Activated CD4-positive, alpha-beta T cell treated with anti-CD3 and anti-CD28 coated beads, Interleukin-2, amount 50 U/mL, for 16 hours (primary cell): ENCODE data around the gene DLX3.
"Not testable (repeated sequence)": the region's sequence is repeated elsewhere in the genome, so short reads cannot be mapped to it uniquely, and the experiment has no call there.

Experiments
- DNase-seq: peaks from one replicate; pipeline ENCODE4 v3.0.0-alpha.2; 2020

The DLX3 gene

GRCh38 chr17:49995055-49995738 lies at the start of gene DLX3:
Gene DLX3 (minus strand): TSS chr17:49995224. CDS start chr17:49994998, 226 bp downstream.
- no peak for DNase-seq

DNA sequence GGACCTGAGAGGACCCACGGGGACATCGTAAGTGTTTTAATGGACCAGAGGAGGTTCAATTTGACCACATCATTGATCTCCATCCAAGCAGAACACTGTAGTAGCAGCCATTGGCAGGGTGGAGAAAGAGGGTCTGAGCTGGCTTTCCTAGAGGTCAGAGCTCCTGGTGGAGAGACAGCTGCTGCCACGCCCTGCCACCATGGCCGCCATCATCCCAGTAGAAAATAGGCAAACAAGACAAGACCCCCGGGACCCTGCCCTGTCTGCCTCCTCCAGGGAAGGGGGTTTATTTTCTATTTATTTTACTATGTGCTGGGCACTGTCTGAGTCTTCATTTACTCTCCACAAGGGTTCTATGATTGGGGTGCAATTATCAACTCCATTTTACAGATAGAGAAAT lies 49.5 kb upstream of the DLX3 start:
- no peak for DNase-seq

GRCh38 chr17:50043290-50044148 lies 48.5 kb upstream of the DLX3 start:
- DNase-seq = no peak

GRCh38 chr17:50042211-50042610 lies 47.2 kb upstream of the DLX3 start:
- DNase-seq = no peak

- DNase-seq = not testable (repeated sequence)
Observed at GRCh38 chr17:50040496-50040895, 45.5 kb upstream of the DLX3 start.

- no peak for DNase-seq
Observed at GRCh38 chr17:50039058-50039457, 44.0 kb upstream of the DLX3 start.

- DNase-seq = no peak
Observed at GRCh38 chr17:50037321-50038107, 42.5 kb upstream of the DLX3 start.

DNA sequence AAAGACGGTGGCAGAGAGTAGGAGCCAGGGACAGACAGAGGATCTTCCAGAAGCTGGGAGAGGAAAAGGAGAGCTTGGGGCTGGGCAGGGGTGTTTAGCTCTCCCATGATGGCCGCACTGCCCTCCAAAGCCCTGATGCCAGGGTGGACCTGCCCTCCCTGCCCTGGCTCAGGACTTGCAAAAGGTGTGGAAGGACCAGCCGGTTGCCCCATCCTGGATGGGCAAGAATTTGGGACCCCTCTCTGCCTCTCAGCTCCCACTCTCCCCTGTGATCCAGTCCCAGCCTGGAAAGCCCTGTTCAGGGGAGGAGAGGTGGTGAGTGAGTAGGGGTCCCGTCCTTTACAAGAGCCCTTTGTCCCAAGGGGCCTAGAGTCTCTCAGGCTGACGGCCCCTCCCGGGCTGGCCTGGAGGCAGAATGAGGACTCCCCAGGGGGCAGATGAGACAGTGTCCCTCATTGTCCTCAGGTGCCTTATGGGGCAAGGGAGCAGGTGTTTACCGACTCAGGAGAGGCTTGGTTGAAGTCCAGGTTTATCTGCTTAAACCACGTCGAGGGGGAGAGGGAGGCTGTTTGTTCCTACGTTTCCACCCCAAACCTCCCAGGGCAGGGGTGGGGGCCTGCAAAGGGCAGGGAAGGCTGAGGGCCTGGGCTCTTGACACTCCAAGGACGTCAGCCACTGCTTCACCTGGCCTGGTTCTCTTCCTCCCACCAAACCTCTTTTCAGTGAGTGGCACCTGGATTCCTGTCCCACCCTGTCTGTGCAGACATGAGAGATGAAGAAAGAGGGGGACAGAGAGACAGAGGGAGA lies 41.6 kb upstream of the DLX3 start:
- no peak for DNase-seq

DNA sequence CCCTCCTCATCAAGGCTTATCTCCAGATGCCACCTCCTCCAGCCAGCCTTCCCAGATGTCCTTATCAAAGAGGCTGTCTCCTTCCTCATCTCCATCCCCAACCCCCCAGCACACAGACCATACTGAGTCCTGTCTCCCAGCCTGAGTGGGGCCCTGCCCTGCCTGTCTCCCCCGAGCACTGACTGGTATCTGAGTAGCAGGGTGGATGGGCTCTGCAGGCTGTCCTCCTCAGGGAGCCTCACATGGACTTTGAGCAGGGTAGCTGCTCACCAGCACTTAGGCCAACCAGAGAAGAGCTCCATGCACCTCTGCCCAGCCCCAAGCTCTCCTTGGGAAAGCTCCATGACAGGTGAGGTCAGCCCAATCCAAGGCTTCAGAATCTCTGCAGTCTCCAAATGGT lies 40.9 kb upstream of the DLX3 start:
- DNase-seq = no peak

DNA sequence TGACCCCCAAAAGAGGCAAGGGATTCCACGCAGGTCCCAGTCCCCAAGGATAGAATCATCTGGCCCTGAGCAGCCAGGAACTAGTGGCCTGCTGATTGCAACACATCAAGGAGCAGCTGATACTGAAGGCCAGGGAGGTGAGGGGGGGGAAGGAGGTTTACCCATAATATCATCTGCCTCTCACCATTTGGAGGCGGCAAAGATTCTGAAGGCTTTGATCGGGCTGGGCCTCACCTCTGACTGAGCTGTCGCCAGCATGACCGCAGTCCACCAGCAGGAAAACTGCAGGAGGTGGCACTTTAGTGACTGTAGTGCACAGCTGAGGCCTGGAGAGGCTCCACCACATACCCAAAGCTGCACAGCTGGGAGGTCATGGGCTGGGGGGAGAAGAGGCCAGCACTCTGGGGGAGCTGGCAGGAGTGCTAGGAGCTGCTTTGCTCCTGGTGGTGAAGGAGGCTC lies 40.4 kb upstream of the DLX3 start:
- no peak for DNase-seq

DNA sequence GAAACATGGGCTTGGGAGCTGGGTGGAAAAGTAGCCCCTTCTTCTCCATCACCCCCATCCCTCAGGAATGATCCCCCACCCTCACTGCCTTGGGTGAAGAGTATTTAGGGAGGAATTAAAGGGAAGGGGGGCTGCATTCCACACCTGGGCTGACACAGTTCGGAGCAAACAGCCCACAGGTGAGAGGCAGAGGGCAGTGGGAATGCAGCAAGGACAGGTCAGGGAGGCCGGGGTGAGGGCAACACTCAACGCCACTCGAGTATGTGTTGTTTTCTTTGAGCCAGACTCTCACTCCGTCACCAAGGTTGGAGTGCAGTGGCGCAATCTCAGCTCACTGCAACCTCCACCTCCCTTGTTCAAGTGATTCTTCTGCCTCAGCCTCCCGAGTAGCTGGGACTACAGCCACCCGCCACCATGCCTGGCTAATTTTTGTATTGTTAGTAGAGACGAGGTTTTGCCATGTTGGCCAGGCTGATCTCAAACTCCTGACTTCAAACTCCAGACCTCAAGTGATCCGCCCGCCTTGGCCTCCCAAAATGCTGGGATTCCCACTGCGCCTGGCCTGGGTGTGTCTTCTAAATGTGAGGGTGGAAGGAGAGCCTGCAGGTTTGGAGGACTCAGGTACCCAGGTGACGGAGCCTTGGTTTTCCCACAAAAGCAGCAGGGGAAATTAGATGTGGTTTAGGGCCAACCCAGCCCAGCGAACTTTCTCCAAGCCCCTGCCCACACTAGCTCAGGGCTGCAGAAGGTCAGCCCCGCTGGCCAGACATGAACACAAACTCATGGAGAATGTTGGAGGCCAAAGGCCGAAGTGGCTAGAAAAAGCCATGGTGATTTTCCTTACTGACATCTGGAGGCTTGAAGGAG lies 39.7 kb upstream of the DLX3 start:
- no peak for DNase-seq

DNA sequence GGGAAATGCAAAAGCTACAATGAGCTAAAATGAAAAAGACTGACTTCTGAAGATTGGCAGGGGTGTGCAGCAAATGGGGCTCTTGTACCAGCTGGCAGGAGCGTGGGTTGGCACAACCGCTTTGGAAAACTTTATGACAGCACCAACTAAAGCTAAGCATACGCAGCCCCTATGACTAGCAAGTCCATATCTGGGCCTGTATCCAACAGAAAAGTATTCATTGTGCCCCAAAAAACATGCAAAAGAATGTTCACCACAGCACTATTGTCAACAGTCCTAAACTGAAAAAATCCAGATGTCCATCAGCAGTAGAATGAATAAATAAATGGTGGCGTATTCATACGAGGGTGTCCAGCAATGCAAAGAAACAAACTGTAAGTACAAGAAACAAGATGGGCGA lies 38.3 kb upstream of the DLX3 start:
- no peak for DNase-seq

DNA sequence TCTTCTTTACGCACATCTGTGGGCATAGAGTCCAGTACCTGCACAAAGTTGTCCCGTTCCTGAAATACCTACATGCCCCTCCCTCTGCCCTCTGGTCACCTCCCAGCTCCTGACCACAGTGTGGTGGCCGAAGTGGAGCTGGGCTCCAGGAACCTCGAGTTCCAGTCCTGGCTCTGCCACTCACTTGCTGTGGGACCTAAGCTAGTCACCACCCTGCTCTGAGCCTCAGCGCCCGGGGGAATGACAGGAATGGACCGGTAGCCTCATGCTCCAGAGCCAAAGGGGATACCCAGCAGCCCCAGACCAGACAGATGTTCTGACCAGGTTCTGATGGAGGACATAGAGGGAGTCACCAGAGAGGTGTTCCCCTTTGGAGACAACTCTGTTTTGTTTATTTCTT lies 34.2 kb upstream of the DLX3 start:
- no peak for DNase-seq

- DNase-seq = no peak
Observed at GRCh38 chr17:50028736-50029120, 33.7 kb upstream of the DLX3 start.

DNA sequence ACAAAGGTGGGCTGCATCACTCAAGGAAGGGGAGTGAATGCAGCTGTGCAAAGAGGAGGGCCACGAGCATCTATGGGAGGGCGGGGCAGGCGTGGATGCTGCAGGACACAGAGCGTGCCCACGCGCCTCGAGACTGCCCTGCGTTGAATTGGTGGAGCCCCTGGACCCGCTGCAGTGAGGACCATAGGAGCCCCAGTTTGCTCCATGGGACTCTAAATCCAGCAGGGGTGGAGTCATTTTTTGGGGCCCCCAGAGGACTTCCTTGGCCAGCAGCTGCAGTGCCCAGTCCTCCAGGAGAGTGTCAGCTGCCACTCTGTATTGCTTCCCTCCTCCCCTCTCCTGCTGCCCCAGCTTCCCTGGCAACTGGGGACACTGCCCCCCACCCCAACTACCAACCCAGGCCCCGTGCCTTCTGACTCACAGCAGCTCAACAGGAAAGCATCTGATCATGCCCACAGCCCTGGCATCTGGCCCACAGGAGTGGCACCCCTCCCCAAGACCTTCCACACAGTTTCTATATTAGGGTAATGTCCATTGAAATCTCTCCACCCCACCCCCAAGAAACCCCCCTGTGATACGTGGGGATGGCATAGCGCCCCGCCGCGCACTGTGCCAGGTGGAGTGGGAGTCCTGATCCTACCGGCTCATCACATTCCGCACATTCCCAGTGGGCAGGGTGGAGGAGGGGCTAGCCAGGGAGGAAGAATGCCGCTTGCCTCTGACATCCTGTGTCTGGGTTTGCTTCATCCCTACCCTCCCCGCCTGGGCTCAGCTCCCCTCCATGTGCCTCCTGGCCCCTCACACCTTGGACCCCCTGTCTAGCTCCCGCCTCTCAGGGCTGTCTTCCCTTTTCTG lies 33.1 kb upstream of the DLX3 start:
- no peak for DNase-seq

GRCh38 chr17:50027172-50027880 lies 32.3 kb upstream of the DLX3 start:
- DNase-seq = no peak

DNA sequence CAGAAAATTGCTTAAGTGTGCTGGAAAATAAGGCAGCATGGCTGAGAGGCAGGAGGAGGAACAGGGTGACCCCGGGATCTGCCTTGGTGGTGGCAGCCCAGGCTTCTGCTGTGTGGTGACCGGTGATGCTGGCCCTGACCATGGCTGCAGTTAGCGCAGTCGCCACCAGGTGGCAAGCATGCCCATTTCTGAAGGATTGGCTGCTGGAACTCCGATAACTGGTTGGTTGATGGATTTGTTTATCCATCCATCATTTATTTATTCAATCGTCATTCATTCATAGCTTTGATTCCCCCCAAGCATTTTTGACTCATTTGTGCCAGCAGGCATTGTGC lies 31.8 kb upstream of the DLX3 start:
- peak; percentile 76 for DNase-seq

DNA sequence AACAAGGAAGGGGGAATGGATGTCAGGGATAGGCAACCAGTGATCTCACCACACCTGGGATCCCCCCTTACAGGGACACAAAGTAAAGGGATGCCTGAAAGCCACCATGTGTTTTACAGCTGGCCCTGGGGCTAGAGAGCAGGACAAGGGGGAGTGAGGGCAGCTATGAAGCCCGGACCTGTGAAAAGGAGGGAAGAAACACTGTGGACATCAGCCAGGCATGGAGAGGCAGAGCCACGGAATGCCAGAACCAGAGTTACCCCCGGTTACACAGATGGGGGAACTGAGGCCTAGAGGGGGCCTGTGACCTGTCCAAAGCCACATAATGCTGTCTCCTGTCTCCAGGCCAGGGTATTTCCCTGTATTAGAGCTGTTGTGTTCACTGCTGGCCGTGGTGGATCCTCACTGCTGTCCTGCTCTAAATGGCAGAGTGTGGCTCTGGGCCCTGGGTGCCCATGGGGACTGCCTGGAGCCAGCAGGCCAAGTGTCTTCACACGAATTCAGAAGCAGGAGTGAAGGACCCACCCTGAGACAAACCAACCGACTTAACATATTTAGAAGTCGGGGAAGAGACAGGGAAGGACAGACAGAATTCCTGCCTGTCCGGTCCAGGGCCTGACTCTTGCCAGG lies 31.1 kb upstream of the DLX3 start:
- no peak for DNase-seq

- DNase-seq = no peak
Observed at GRCh38 chr17:50024808-50025207, 29.8 kb upstream of the DLX3 start.

DNA sequence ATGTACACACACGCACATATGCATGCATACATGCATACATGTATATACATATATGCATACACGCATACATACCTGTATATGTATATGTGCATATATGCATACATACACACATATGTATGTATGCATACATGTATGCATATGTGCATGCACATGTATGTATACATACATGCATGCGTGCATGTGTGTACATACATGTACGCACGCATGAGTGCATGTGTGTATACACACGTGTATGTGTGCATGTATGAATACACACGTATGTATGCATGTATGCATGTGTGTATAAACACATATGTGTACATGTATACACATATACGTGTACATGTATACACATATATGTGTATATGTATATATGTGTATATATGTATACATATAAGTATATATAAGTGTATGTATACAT lies 28.5 kb upstream of the DLX3 start:
- DNase-seq = no peak
